GM13977 (cell line): ENCODE data around the gene FBXO34.
"Not testable (repeated sequence)": the region's sequence is repeated elsewhere in the genome, so short reads cannot be mapped to it uniquely, and the experiment has no call there.

Source experiments
- DNase-seq: peaks from one replicate; pipeline ENCODE4 v3.0.0; 2012; ENCODE audit warnings: low spot score
- in situ Hi-C: fragments of 300-500 bp; cut with MboI; formaldehyde crosslinking; loops from one replicate; pipeline ENCODE4 v1.12.0; 2022; ENCODE audit warnings: low sequenced_read_pairs, low pct_unique_long_range_greater_than_20kb, mixed read lengths, inconsistent platforms; ENCODE audit not compliant: unreplicated experiment
- TF ChIP-seq, protein P1 (sequence below): IDR thresholded peaks from 2 replicates; pipeline ENCODE4 v1.5.1; 2012; ENCODE audit warnings: mild to moderate bottlenecking, control low read depth; ENCODE audit not compliant: insufficient read depth; ENCODE audit errors: extremely low read depth, missing control alignments

The FBXO34 gene

DNA sequence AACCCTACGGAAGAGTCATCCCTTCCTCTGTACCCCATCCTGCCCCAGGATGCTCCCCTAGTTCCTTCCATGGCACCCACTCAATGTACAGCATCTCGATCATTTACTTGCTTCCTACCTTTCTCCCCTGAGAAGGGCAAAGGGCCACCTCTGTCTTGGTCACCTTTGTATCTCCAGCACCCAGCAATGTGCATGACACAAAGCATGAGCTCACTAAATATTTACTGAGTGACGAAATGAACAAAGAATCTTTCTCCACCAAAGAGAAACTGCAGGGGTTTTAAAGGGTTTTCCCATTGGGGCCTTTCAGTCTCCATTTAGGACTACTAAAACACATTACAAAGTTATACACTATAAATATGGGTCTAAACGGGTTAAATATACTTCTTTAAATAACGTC, 109.8 kb downstream of the FBXO34 start:
- TF ChIP-seq, protein P1, sequence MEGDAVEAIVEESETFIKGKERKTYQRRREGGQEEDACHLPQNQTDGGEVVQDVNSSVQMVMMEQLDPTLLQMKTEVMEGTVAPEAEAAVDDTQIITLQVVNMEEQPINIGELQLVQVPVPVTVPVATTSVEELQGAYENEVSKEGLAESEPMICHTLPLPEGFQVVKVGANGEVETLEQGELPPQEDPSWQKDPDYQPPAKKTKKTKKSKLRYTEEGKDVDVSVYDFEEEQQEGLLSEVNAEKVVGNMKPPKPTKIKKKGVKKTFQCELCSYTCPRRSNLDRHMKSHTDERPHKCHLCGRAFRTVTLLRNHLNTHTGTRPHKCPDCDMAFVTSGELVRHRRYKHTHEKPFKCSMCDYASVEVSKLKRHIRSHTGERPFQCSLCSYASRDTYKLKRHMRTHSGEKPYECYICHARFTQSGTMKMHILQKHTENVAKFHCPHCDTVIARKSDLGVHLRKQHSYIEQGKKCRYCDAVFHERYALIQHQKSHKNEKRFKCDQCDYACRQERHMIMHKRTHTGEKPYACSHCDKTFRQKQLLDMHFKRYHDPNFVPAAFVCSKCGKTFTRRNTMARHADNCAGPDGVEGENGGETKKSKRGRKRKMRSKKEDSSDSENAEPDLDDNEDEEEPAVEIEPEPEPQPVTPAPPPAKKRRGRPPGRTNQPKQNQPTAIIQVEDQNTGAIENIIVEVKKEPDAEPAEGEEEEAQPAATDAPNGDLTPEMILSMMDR, result no peak
- DNase-seq, result no peak
- in situ Hi-C loops, result no loop called here

DNA sequence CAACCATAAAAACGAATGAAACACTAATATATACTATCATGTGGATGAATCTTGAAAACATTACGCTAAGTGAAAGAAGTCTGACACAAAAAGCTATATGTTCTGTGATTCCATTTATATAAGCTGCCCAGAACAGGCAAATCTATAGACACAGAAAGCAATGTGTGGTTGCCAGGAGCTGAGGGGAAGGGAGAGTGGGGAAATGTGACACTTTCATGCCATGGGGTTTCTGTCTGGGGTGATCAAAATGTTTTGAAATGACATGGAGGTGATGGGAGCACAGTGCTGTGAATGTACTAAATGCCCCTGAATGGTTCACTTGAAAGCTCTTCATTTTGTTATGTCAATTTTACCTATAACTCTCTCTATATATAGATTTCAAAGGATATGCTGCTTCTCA, 110.3 kb downstream of the FBXO34 start:
- TF ChIP-seq, protein P1, result no peak
- in situ Hi-C loops, result no loop called here
- no peak for DNase-seq

- no peak for DNase-seq
- in situ Hi-C loops, result no loop called here
- TF ChIP-seq, protein P1, result no peak
Measured at GRCh38 chr14:55382483-55382882, 111.3 kb downstream of the FBXO34 start.

- DNase-seq, in situ Hi-C loops: not testable (repeated sequence)
Measured at GRCh38 chr14:55383056-55383466, 111.8 kb downstream of the FBXO34 start.

- in situ Hi-C loops, result no loop called here
- DNase-seq, result no peak
- TF ChIP-seq, protein P1, result no peak
Measured at GRCh38 chr14:55383541-55384140, 112.4 kb downstream of the FBXO34 start.

GRCh38 chr14:55384536-55384935, 113.3 kb downstream of the FBXO34 start:
- TF ChIP-seq, protein P1, result no peak
- in situ Hi-C loops, result no loop called here
- no peak for DNase-seq

GRCh38 chr14:55386037-55386808, 115.0 kb downstream of the FBXO34 start:
- in situ Hi-C loops, result no loop called here

More at GRCh38 chr14:55386037-55386808, 115.0 kb downstream of the FBXO34 start:
- no peak for DNase-seq
- TF ChIP-seq, protein P1, result no peak
